NK-92 (cell line): ENCODE results near the gene CDKN2C.

Experiments used
- DNase-seq: peaks from one replicate; lab custom pipeline; 2025; ENCODE audit not compliant: unreplicated experiment; lab: John Stamatoyannopoulos, UW

CDKN2C gene

DNA sequence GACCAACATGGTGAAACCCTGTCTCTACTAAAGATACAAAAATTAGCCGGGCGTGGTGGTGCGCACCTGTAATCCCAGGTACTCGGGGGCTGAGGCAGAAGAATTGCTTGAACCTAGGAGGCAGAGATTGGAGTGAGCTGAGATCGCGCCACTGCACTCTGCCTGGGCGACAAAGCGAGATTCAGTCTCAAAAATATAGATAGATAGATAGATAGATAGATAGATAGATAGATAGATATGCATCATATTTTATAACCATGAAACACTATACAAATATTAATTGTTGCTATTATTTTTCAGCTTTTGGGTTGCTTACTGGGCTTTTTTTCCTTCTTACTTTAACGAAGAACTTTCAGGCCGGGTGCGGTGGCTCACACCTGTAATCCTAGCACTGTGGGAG is 5.2 kb upstream of the CDKN2C start:
- no peak for DNase-seq

DNA sequence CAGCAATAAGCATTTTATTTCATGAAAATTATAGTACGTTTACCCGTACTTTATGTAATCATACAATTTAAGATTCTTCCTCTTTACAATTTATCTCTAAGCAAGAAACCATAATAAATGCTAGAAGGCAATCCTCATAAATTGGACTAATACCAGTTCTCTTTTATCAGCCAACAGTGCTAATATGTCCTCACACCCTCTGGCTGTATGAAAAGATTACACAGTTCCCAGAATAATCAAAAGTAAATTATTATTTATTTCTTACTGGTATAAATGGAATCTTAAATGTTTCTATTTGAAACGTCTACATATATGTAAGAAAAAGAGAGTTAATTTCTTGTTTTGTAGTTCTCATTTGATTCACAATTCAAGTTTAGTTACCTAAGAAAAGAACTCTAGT is 3.1 kb upstream of the CDKN2C start:
- DNase-seq = no peak

DNA sequence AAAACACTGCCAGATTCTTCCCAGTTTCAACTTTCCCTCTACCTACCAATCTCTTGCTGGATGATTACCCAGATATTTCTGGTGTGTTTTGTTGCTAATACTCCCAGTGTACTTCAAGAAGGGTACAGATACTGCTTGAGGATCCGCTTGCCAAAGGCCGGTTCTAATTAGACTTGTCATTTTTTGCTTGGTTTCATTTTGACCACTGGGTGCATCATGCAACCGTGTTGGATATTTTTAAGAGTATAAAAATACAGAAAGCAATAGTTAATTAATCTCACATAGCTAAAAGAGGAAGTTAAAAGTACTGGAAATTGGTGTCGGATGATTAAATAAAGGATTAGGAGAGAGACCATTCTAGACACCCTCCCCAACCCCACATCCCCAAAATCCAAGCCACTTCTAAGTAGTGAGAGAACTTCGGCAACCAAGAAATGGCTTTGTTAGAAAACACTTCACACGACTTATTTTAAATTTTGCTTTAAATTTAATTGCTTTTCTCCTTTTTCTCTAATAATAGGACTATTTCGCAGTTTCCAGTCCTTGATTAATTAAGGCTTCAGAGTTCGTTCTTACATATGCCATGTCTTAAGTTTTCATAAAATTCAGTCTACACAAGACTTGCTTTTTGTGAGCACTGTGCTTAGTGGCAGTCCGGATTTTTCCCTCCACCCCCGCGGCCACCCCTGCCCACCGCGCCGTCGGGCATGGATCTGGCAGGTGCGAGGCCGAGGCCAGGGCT is 2.5 kb upstream of the CDKN2C start:
- DNase-seq = no peak

DNA sequence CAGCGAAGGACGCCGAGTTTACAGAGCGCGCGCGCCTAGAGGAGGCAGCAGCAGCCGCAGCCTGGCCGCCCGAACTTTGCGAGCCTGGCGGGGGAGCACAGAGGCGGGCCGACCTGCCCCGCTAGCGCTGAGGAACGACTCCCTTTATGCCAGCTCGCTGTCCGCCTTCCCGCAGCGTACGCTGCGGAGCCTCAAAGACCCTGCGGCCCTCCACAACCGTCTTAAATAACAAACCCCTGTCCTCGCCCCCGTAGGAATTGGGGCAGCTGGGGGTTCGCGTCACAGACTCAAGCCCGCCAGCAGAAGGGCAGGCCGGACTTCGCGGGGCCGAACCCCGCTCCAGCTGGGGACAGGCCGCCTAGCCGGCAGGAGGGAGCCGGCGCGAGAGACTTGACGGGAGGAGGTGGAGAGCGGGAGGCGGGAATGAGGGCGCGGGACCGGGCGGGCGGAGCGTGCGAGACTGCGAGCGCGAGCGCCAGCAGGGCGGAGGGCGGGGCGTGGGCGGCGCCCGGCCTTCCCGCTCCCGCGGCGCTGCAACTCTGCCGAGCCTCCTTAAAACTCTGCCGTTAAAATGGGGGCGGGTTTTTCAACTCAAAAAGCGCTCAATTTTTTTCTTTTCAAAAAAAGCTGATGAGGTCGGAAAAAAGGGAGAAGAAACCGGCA is 1.8 kb upstream of the CDKN2C start:
- peak; percentile 22 for DNase-seq

DNA sequence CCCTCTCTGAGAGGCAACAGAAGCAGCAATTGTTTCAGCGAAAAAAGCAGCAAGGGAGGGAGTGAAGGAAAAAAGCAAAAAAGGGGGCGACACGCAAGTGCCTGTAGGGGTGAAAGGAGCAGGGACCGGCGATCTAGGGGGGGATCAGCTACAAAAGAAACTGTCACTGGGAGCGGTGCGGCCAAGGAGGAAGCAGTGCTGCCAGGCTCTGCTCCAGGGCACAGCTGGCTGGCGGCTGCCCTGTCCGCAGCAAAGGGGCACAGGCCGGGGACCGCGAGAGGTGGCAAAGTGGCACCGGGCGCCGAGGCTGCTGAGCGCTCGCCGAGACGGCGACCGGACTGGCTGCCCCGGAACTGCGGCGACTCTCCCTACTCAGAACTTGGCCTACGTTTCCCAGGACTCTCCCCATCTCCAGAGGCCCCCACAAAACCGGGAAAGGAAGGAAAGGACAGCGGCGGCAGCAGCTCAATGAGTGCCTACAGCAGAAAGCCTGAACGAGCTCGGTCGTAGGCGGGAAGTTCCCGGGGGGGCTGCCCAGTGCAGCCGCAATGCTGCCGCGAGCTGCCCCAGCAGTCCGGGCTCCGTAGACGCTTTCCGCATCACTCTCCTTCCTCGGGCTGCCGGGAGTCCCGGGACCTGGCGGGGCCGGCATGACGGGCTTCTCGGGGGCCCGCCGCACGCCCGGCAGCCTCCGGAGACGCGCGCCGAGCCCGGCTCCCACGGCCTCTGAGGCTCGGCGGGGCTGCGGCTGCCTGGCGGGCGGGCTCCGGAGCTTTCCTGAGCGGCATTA is 1.0 kb upstream of the CDKN2C start:
- no peak for DNase-seq

DNA sequence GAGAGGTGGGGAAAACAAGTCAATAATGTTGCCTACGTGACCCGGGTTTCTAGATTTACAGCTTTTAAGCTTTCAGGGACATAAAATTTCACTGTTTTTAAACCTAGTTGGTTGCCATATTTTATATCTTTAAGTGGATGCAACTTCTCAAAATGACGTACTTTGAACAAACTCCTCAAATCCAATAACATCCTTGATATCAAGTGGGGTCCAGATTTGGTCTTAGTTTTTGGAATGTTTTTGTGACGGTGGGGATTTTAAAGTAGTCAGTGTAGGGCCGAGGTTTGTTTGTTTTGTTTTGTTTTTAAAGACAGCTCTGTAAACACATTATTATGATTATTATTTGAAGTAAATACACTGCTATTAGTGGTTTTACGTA is 453 bp downstream of the CDKN2C start:
- no peak for DNase-seq

DNA sequence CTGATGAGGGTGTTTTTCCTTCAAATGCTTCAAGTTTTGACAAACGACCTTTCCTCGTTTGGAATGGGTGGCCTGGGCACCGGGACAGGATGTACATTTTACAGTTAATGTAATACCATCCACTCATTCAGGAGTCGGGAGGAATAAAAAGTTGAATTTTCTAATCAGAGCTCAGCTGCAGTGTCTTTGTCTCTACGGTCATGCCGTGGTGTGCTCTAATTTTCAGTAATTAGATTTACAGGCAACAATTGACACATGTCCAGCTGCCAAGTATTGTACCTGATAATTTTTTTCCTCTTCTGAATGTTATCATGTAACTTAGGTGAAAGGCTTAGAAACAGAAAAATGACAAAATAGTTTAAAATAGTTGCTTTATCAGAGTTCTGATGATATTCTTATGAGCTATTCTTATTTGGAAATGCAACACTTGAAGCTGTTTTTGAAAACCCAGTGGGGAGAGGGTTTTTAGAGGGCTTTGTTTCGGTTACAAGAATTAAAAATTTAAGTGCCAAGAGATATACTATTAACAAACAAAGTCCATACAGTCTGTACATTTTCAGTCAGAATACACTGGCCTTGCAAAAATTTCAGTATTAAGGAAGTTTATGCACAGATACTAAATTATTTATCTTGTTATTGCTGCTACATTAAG is 1.0 kb downstream of the CDKN2C start:
- DNase-seq = no peak

DNA sequence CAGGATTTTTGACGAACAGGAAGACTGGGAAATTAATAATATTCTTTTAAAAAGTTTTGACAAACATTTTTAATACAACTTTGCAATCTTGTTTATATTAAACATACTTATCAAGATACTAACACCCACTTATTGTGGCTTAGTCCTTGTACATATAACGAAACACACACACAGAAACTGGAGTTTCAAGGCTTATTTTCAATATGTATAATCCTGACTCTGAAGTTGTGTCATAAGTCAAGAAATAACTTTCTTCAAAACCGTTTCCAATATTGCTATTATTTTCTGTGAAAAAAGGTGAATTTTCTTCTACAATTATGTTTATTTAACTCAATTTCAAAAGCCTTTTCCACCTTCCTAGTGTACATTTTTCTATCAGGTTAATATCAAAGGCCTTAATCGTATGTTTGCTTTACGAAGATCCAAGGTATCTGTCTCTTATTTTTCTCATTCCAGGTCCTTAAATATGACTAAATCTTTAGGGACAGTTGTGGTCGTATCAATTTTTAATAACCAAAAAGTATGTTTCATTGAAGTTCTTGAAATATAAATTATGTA is 1.8 kb downstream of the CDKN2C start:
- no peak for DNase-seq

DNA sequence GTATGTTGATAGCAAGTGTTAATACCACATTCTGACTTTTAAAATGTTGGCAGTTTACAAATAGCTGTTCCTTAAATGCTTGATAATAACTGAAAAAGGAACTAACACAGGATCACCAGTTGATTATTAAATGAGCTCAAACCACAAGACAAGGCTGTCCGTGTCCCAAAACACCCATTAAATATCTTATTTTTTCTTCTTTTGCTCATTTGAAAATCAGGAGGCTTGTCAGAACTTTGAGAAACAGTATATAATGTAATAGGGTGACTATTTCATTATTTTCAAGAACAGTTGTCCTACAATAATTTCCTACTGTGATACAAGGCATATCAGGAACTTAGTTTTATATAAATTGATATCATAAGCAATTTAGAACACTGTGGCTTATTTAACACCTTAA is 2.7 kb downstream of the CDKN2C start:
- no peak for DNase-seq

DNA sequence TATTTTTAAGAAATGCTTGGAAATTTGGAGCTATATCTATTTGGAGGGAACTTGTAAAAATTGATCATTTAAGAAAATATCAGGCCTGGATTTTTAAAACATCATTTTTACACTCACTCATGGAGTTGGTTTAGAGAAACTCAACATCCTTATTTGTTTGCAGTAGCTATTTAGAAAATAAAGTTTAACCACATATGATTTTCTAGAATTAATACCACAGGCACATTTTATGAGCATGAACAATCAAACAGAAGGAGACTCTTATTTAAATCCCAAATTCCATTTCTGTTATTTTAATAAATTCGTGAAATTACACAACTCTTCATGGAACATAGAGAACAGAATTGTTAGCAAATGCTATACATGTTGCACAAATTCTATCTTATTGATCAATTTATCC is 3.2 kb downstream of the CDKN2C start:
- no peak for DNase-seq

DNA sequence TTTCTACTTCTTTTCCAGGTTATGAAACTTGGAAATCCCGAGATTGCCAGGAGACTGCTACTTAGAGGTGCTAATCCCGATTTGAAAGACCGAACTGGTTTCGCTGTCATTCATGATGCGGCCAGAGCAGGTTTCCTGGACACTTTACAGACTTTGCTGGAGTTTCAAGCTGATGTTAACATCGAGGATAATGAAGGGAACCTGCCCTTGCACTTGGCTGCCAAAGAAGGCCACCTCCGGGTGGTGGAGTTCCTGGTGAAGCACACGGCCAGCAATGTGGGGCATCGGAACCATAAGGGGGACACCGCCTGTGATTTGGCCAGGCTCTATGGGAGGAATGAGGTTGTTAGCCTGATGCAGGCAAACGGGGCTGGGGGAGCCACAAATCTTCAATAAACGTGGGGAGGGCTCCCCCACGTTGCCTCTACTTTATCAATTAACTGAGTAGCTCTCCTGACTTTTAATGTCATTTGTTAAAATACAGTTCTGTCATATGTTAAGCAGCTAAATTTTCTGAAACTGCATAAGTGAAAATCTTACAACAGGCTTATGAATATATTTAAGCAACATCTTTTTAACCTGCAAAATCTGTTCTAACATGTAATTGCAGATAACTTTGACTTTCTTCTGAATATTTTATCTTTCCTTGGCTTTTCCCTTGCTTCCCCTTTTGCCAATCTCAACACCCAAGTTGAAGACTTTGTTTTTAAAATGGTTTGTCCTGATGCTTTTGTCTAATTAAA is 4.0 kb downstream of the CDKN2C start:
- no peak for DNase-seq

DNA sequence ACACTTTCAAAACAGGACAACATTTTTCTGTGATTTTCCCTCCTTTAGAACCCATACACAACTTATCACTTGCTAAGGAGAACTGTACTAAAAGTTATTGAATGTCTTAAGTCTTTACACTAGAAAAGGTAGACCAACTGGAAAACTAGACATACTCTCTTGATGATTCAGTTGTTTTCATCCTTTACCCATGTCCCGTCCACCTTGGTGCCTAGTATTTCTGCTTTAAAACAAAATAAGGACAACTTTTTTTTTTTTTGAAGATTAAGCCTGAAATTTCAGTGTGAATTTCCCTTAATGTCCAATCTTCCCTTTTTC is 4.5 kb downstream of the CDKN2C start:
- no peak for DNase-seq

DNA sequence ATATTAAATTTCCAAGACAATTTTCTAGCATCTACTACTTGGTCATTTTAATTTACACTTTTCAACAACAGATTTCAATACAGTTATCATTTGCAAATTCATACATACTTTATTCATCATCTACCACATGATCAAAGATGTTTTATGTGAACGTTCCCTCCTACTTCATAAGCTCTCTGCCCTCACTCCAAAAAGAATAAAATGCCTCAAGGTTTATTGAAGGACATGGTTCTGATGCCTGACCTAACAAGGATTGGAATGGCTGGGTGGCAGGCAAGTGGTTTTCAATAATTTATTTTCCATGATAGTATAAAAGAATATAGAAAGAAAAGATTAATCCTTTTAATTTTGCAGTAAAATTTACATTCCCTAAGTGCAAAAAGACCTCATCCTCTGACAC is 5.4 kb downstream of the CDKN2C start:
- DNase-seq = no peak

DNA sequence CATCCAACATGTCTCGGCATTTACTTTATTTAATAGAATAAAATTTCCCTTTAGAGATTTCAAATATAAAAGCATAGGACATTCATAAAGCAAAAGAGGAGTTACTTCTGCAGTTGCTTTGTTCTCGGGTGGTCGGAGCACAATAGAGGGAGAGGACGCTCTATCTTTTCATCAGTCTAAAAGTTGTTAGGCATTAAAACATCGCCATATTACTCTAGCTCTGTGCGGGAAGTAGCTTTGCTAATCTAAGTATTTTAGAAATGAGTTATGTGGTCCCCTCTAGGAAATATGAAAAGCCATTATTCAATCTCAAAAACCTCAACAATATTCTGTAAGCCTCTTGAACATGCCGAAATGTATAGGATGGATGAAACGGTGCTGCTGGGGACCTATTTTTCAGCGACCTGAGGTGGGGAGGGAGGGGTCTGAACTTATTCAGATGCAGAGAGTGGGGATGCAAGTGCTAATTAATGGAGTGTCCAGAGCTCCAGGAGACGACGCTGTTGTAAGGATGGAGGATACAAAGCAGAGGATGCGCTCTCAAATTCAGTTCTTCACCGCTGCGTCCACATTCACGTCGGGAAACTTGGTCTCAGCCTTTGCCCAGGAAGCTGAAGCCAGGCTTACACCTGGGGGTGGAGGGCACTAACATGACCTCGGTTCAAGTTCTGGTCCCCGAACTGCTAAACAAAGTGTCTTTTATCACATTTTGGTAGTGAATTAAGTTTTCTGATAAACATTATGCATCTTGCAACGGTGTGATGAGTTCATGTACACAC is 6.3 kb downstream of the CDKN2C start:
- no peak for DNase-seq

DNA sequence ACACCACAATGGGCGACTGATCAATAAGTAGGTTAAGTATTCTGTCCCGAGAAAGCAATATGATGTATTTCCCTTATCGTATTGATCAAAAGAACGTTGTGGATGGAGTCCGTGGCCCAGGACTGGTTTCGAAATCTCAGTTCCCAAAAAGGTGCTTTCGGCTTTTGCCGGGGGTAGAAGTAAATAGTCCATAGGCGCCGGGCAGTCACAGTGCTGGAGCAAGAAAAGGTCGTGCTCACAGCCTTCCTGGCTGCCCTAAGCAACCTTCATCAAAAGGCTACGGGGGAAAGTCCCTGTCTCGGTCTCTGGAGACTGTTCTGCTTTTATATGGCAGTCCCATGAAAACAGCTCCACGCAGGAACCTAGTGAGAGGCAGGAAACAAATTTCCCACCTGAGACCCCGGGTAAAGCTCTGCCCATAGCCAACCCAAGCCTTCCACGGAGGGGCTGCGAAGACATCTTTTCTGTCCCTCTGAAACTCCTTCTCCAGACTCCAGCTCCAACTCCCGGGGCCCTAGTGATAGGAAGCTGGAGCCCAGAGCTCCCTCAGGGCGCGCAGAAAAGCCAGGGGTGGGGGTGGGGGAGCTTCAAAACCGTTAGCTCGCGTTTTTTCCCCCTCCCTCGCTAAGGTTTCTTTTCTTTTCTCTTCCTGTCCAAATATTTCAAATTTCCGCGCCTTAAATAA is 7.0 kb downstream of the CDKN2C start:
- no peak for DNase-seq

DNA sequence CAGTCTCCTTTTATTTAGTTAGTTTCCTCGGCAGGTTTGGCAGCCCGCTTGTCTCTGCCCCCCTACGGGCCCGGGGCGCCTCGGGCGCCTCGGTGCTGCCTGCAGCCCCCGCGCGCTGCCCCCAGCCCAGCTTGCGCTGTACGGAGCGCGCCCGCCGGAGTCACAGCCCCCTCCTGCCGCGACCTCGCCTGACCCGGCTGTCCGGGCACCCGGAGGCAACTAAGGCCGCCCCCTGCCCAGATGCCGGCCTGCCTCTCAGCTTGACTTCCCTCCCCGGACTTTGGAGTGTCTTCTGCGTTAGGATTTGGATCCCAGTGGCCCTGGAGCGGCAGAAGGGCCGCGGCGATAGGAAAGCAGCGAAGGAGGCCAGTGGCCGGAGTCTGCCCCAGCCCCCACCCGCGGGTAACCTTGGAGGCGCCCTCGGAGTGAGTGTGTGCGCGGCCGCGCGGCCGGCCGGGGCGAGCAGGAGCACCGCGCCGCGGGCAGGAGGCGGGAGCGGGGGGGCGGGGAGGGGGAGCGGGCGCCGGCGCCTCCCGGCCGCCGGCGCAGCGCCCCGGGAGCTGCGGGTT is 7.6 kb downstream of the CDKN2C start:
- DNase-seq = no peak

DNA sequence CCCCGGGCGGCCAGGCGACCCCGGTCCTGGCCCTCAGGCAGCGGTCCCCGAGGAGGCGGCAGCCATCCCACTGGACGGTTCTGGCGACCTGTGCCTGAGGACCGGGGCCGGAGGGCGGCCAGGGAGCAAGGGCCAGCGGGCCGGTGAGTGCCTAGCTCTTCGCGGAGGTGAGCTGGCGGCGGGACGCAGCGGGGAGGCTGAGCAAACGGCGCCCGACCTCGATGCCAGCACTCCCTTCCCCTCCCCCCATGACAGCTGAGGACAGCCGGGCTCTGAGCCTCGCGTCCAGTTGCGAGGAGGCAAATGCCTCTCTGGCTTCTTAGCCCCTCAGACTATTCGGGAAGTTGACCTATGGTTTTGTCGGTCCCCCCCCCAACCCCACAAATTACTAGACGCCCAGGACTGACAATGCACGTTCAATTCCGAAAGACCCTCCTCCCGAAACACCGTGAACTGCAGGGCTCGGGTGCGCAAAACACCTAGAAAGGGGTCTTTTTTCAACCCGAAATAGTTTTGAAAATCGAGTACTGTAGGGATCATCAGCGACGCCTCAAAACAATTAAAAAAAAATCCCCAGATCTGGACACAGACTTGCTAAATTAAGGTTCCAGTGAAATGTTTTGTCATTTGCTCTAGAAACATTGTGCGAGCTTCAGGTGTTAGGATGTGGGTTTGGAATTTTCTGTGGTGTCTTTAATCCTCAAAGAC is 8.3 kb downstream of the CDKN2C start:
- DNase-seq = no peak
